Kidney (tissue), 14 donors: ENCODE measurements around the gene ARHGEF3. TPM values are rescaled to one million over a fixed set of nuclear protein-coding genes. Genes with fewer than 3 reads are reported as not detected.

ENCODE experiments used
- DNase-seq, 5 donors: peaks; one replicate each; pipeline ENCODE4 v3.0.0-alpha.2; 2013 to 2020
- FAIRE-seq: peaks from 2 replicates; lab custom pipeline; 2012; peaks lifted over from hg19 to GRCh38; lab: Jason Lieb, UNC
- H3K27ac ChIP-seq, 2 donors: one replicate each; pipeline ENCODE4 v1.7.0; 2013; ENCODE audit warnings: low read depth in 2 of 2, low read length in 2 of 2, inconsistent platforms in 1 of 2
- H3K27me3 ChIP-seq: one replicate; pipeline ENCODE4 v1.7.1; 2013; ENCODE audit warnings: low read length, inconsistent platforms; ENCODE audit not compliant: control insufficient read depth, insufficient read depth
- H3K36me3 ChIP-seq, 3 donors: one replicate each; pipeline versions ENCODE4 v1.7.0 to v1.7.1; 2013; ENCODE audit warnings: low read length in 3 of 3, control low read depth in 1 of 3, inconsistent platforms in 1 of 3; ENCODE audit not compliant: insufficient read depth in 3 of 3, control insufficient read depth in 2 of 3
- H3K4me1 ChIP-seq, 3 donors: one replicate each; pipeline versions ENCODE4 v1.7.0 to v1.7.1; 2013; ENCODE audit warnings: low read length in 3 of 3, inconsistent platforms in 1 of 3, low read depth in 1 of 3; ENCODE audit not compliant: control insufficient read depth in 2 of 3, insufficient read depth in 2 of 3
- H3K4me3 ChIP-seq, 3 donors: one replicate each; pipeline versions ENCODE4 v1.7.0 to v1.8.1; 2013; ENCODE audit warnings: low read length in 3 of 3, control low read depth in 1 of 3, inconsistent platforms in 1 of 3
- H3K9ac ChIP-seq, 3 donors: one replicate each; pipeline versions ENCODE4 v1.7.0 to v1.7.1; 2013; ENCODE audit warnings: low read length in 3 of 3, control low read depth in 1 of 3, inconsistent platforms in 1 of 3
- H3K9me3 ChIP-seq, 3 donors: one replicate each; pipeline versions ENCODE4 v1.7.0 to v1.7.1; 2013; ENCODE audit warnings: low read length in 3 of 3, control low read depth in 1 of 3, inconsistent platforms in 1 of 3; ENCODE audit not compliant: control insufficient read depth in 2 of 3, insufficient read depth in 1 of 3
- CTCF ChIP-seq: IDR thresholded peaks from 3 replicates; pipeline ENCODE4 v1.5.1; 2012; ENCODE audit warnings: mild to moderate bottlenecking, moderate library complexity, borderline replicate concordance; ENCODE audit not compliant: insufficient read depth; ENCODE audit errors: extremely low read depth
- intact Hi-C: fragments of 100-400 bp; cut with DNase I; formaldehyde crosslinking; loops from one replicate; pipeline ENCODE4 v1.11.1; 2022
- polyA plus RNA-seq: library from polyadenylated mRNA; stranded (reverse); fragments of 350-450 nt; fragmentation: Illumina TruSeq; extraction: RNeasy Lipid Tissue Mini Kit (QIAGEN cat#74804); gene quantifications from one replicate; pipeline ENCODE4 v1.2.3, GENCODE V29; 2014; ENCODE audit warnings: low read depth, low replicate concordance; ENCODE audit not compliant: insufficient read depth
- total RNA-seq: library from RNA; stranded (reverse); fragmentation: NEBNext Ultra II Directional; extraction: Animal tissue kit (Norgen Biotek cat#: 25700); gene quantifications from one replicate; pipeline ENCODE4 v1.2.1, GENCODE V29; 2021
- donor health status: control.
- donor health status: control.
- donor health status: control.
- donor health status: control.
- donor health status: control.
- donor health status: DM: yes; HTN: yes; CAD: no.
- donor health status: Normal renal cell carcinoma (clear cell type).

ARHGEF3 gene
- total and polyA plus RNA-seq, 2 donors from 2014 or later: 25.8 to 56.3 TPM

GRCh38 chr3:56835650-56836227 is 34.0 kb upstream of the ARHGEF3 start:
- DNase-seq (no peak), FAIRE-seq (no peak)
- Histone ChIP-seq H3K9ac (no peak overlapping the region), H3K36me3 (no peaks in the 10 kb centered on the region), H3K9me3 (no peaks in the 10 kb centered on the region), H3K27me3 (no peaks in the 10 kb centered on the region), H3K4me1 (peaks cover 0 to 4% (median 4%) of the 10 kb centered on the region in 3 donors), H3K4me3 (no peak overlapping the region), H3K27ac (no peak overlapping the region)
- no peak for TF ChIP-seq CTCF
- intact Hi-C loops: no loop called here

GRCh38 chr3:56833536-56833935 is 31.8 kb upstream of the ARHGEF3 start:
- Histone ChIP-seq H3K36me3 (no peaks in the 10 kb centered on the region), H3K4me1 (peaks cover 0 to 4% (median 2%) of the 10 kb centered on the region in 3 donors), H3K27me3 (no peaks in the 10 kb centered on the region), H3K4me3 (no peak overlapping the region), H3K9me3 (no peaks in the 10 kb centered on the region), H3K27ac (no peak overlapping the region), H3K9ac (no peak overlapping the region)
- intact Hi-C loops: no loop called here
- FAIRE-seq: no peak
- no peak for DNase-seq
- no peak for TF ChIP-seq CTCF

- H3K9ac ChIP-seq: no peak overlapping the region
- FAIRE-seq (no peak), DNase-seq (no peak)
- H3K4me1 ChIP-seq: peaks cover 0 to 4% (median 2%) of the 10 kb centered on the region in 3 donors
- no peaks in the 10 kb centered on the region for H3K27me3 ChIP-seq
- no peak overlapping the region for H3K4me3 ChIP-seq
- no peak overlapping the region for H3K27ac ChIP-seq
- intact Hi-C loops: no loop called here
- H3K9me3 ChIP-seq: no peaks in the 10 kb centered on the region
- no peaks in the 10 kb centered on the region for H3K36me3 ChIP-seq
- no peak for TF ChIP-seq CTCF
Measured at GRCh38 chr3:56833022-56833421, 31.3 kb upstream of the ARHGEF3 start.

DNA sequence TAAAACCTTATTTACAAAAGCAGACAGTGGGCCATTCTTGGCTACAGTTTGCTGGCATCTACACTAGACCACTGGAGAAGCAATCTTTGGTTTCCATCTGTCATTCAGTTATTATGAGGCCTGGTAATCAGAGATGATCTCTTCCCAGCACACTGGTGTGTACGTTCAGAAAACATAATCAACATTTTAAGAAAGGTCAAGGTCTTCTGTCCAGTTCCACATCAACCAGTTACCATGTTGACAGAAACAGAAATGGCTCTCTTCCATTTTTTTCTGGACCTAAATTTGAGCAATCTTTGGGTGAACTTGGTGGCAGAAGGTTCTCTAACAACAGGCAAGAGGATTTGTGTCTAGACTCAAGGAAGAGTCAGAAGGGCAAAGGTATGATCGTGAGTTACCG is 29.8 kb upstream of the ARHGEF3 start:
- FAIRE-seq: no peak
- Histone ChIP-seq H3K4me3 (no peak overlapping the region), H3K36me3 (no peaks in the 10 kb centered on the region), H3K9me3 (no peaks in the 10 kb centered on the region), H3K27ac (no peak overlapping the region), H3K27me3 (no peaks in the 10 kb centered on the region), H3K9ac (no peak overlapping the region), H3K4me1 (no peaks in the 10 kb centered on the region)
- intact Hi-C loops: no loop called here
- DNase-seq: no peak
- TF ChIP-seq CTCF: no peak
